ENCODE measurements around the gene YY1AP1. TPM values are rescaled to one million over a fixed set of nuclear protein-coding genes. Genes with fewer than 3 reads are reported as not detected.

Gene YY1AP1
- polyA plus RNA-seq, 1 of the 3 experiments (the other 2 are of a cell fraction), result 45.0 TPM

Other genes starting within 250 kb of the YY1AP1 start
- 13.4 and 13.7 TPM in 2 replicates for gene ASH1L, start 126.0 kb downstream of the YY1AP1 start, polyA plus RNA-seq (2012; rRNA removed)
- 22.4 and 27.0 TPM in 2 replicates for gene MSTO1, start 78.6 kb downstream of the YY1AP1 start, polyA plus RNA-seq (2012; rRNA removed)
- 115 and 136 TPM in 2 replicates for gene DAP3, start 317 bp upstream of the YY1AP1 start, polyA plus RNA-seq (2012; rRNA removed)
- gene GON4L, start 168.4 kb upstream of the YY1AP1 start, polyA plus RNA-seq (2012; rRNA removed), result 16.5 and 24.6 TPM in 2 replicates
- 26.7 and 37.0 TPM in 2 replicates for gene SYT11, start 170.8 kb upstream of the YY1AP1 start, polyA plus RNA-seq (2012; rRNA removed)
- gene RIT1, start 222.6 kb upstream of the YY1AP1 start, polyA plus RNA-seq (2012; rRNA removed), result 28.8 and 35.3 TPM in 2 replicates
- gene KHDC4, start 245.6 kb upstream of the YY1AP1 start, polyA plus RNA-seq (2012; rRNA removed), result 43.1 and 94.4 TPM in 2 replicates

Data from SK-N-SH (cell line).